Epidermal melanocyte (primary cell): Measurements from ENCODE around the gene TRAPPC8.
A peak's percentile ranks its signal among the peaks of the same experiment; 100 is the strongest.
"Not testable (repeated sequence)": the region's sequence is repeated elsewhere in the genome, so short reads cannot be mapped to it uniquely, and the experiment has no call there.

Experiments
- DNase-seq: peaks from one replicate; pipeline ENCODE4 v3.0.0; 2011; ENCODE audit warnings: low spot score; ENCODE audit not compliant: insufficient read length

TRAPPC8 gene, protein sequence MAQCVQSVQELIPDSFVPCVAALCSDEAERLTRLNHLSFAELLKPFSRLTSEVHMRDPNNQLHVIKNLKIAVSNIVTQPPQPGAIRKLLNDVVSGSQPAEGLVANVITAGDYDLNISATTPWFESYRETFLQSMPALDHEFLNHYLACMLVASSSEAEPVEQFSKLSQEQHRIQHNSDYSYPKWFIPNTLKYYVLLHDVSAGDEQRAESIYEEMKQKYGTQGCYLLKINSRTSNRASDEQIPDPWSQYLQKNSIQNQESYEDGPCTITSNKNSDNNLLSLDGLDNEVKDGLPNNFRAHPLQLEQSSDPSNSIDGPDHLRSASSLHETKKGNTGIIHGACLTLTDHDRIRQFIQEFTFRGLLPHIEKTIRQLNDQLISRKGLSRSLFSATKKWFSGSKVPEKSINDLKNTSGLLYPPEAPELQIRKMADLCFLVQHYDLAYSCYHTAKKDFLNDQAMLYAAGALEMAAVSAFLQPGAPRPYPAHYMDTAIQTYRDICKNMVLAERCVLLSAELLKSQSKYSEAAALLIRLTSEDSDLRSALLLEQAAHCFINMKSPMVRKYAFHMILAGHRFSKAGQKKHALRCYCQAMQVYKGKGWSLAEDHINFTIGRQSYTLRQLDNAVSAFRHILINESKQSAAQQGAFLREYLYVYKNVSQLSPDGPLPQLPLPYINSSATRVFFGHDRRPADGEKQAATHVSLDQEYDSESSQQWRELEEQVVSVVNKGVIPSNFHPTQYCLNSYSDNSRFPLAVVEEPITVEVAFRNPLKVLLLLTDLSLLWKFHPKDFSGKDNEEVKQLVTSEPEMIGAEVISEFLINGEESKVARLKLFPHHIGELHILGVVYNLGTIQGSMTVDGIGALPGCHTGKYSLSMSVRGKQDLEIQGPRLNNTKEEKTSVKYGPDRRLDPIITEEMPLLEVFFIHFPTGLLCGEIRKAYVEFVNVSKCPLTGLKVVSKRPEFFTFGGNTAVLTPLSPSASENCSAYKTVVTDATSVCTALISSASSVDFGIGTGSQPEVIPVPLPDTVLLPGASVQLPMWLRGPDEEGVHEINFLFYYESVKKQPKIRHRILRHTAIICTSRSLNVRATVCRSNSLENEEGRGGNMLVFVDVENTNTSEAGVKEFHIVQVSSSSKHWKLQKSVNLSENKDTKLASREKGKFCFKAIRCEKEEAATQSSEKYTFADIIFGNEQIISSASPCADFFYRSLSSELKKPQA (N-terminal part only)

DNA sequence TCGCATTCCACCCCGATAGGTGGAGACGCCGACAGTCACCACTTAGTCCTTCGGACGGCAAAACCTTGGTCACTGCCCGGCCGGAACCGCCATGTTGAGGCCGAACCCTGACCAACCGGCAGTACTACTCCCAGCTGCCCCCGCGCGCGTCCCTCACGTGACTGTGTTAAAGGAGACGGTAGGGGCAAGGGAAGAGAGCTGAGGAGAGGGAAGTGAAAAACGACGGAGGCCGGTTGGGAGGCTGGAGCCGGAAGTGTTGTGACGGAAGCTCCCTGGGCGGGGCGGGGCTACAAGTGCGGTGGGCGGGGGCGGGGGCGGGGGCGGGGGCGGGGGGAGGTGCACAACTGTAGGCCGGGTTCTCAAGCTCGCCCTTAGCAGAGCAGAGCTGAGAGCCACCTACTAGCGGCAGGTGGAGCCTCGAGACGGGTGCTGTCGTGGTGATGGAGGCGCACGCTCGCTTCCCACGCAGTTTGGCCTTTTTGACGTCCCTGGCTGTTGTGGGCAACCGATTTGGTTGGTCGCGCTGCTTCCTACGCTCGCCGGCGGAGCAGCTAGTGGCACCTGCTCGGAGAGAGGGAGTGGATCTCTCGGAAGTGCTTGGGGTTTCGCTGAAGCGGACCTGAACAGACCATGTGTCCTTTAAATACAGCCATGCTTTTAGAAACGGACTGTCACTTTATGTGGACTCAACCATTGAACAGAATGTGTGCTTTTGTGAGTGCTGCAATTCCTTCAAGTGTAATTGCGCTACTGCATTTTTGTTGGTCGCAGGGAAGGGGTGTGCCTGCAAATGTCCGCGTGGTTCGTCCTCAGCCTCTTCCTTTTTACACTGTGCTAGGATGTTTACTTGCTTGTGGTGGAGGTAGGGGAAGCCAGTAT lies at the start of gene TRAPPC8:
TRAPPC8 (minus strand) TSS at position 130 of the 879 bp plus-strand sequence. CDS start 364 bp downstream, outside the sequence.
- DNase-seq, result peak; percentile 96

DNA sequence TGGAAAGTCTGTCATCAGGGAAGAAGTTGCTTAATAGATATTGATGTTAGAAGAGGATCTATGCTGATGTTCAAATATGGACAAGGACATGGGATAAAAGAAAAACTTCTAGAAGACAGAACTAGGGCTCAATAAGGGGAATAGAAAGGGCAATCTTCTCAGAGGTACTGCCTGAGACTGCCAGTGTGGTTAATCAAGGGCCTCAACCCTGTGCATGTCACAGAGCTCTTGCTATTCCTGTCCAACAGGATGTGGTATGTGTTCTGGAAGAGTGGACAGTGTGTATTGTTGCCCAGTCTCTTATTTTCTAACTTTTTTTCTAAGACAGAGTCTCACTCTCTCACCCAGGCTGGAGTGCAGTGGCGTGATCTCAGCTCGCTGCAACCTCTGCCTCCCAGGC lies 47.9 kb upstream of the TRAPPC8 start:
- no peak for DNase-seq

- DNase-seq, result no peak
Observed at GRCh38 chr18:31983976-31984375, 41.0 kb upstream of the TRAPPC8 start.

DNA sequence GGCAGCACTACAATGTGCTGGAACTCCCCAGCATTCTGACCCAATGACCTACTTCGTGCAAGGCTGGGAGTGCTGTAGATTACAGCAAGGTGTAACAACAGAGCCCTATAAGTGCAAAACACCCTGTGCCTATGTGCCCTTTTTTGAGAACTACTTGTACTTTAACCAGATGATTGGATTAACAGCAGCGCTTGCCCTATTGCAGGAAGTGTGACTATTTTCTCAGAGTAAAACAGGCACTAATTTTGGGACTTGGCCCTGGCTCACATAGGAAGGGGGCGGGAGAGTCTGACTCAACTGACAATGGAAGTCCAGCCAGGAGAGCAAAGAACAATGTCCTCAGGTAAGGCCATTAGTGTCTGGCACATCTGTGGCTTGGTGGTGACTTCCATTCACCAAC lies 40.1 kb upstream of the TRAPPC8 start:
- DNase-seq, result no peak

DNA sequence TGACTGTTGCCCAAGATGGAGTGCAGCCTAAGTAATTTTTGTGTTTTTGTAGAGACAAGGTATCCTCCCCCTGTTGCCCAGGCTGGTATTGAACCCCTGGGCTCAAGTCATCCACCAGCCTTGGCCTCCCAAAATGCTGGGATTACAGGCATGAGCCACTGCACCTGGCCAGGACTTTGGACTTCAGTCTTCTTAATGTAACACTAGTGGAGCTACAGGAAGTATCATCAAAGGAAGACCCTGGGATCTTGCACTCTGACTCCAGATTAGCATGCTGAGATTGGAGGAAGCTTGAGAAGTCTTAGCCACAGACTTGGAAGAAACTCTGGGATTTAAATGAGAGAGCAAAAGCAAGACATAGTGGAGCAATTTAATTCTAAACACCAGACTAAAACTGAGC lies 37.9 kb upstream of the TRAPPC8 start:
- DNase-seq, result no peak

DNA sequence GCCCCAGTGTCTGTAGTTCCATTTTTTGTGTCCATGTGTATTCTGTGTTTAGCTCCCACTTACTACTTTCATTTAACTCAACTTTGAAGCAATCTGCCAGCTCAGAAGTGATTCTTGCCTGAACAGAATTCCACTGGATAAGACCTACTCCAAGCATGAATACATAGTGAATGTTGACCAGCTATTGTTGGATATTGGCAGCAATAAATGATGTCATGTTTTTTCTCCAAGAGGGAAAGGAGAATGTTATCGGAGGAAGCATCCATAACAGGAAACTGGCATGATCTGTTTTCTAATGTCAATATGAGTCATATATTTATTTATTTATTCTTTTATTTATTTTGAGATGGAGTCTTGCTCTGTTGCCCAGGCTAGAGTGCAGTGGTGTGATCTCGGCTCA lies 36.8 kb upstream of the TRAPPC8 start:
- DNase-seq, result no peak

- no peak for DNase-seq
Observed at GRCh38 chr18:31978616-31979015, 35.7 kb upstream of the TRAPPC8 start.

DNA sequence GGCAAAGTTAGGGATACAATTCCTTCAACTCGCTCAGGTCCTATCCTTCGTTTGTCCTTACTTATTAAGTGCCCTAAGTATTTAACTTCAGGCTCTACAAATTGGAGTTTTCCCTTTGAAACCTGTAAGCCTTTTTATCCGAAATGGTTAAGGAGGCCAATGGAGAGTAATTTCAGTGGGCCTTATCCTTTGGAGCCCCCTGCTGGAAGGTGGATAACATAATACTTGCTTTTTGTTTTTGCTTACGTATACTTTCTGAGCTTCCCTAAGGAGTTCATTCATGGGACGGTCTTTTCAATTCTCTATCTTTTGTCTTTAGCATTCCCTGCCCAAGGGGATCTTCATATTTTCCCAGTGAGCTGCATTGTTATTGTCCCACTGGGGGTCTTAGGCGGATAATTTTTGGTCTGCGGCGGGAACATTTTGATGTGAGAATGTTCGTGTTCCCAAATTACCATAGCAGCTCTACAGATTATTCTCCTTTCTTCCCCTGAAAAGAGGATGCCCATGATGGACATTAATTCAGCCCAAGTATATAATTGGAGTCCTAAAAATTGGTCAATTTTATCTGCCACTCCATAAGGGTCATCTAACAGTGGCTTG lies 34.4 kb upstream of the TRAPPC8 start:
- DNase-seq, result no peak

DNA sequence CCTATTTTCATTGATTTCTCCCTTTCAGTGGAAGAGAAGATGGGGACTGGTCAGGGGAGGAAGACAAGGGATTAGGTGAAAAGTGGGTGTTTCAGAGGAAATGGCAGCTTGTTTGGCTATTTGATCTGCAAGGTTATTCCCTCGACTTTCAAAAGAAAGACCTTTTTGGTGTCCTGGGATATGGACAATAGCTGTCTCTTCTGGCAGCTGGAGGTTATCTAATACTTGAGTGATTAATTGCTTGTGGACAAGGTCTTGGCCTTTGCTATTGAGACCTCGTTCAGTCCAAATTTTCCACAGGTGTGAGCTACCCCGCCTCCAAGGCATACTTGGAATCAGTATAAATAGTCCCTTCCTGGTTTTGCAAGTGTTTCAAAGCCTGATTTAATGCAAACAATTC lies 33.3 kb upstream of the TRAPPC8 start:
- DNase-seq, result no peak

- no peak for DNase-seq
Observed at GRCh38 chr18:31973929-31974546, 31.1 kb upstream of the TRAPPC8 start.

DNA sequence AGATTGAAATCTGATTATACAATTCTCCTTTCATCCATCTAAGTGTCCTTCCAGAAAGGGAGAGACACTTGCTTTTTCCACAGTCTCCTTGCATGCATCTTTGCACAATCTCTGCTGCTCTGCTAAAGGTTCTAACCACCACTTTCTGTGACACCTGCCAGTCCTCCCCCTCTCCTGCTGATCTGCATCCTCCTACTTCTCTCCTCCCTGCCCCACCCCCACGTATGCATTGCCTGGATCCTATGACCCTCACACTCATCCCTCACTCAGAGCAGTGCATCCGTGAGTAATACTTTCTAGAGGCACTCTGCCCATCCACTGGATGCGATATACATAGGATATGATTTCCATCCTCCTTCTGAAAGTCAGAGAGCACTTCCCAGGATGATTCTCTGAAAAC lies 27.7 kb upstream of the TRAPPC8 start:
- DNase-seq, result no peak

- no peak for DNase-seq
Observed at GRCh38 chr18:31965316-31965970, 22.5 kb upstream of the TRAPPC8 start.

DNA sequence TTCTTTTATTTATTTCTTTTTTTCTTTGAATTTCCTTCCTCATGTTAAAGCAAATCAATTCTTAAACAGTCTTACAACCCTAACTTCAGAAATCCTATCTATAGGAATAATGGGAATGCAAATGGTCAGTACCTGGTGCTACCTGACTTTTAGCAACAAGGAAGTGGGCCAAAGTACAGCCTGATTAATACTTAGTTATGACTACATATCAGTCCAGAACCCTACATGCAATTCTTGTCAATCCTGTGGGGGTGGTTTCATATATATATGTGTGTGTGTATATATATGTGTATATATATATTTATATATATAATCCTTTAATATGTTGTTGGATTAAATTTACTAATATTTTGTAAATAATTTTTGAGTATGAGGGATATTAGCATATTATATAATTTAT lies 14.8 kb upstream of the TRAPPC8 start:
- DNase-seq, result no peak

DNA sequence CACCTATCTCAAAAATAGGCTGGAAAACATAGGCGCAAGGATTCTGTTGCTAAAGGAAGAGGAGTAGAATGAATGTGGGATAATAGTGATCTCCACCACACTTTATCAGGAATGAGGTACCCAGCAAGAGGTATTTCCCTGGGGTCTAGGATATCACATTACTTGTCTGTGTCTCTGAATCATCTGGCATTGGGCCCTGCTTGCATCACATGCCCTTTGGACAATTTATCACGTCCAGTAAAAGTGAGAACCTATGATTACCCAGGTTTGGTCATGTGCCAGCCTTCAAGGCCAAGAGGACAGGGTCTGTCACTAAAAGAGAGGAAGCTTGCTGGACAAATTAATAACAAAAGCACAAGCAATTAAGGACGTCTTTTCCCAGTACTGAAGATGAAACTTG lies 11.4 kb upstream of the TRAPPC8 start:
- no peak for DNase-seq

DNA sequence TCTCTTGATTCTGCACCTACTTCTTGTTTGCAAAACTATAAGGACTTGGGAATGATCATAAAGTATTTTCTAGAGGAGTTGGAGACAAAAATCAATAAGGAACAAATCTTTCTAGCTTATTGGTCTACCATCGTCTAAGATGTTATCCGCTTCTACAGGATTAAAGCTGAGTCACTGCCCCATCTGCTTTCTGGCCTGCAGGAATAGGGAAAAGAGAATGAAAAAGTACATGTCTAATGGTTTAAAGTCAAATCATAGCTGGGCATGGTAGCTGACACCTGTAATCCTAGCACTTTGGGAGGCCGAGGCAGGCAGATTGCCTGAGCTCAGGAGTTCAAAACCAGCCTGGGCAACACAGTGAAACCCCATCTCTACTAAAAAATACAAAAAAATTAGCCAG lies 10.8 kb upstream of the TRAPPC8 start:
- DNase-seq, result not testable (repeated sequence)

GRCh38 chr18:31952223-31952622 lies 9.3 kb upstream of the TRAPPC8 start:
- no peak for DNase-seq

- no peak for DNase-seq
Observed at GRCh38 chr18:31950583-31950982, 7.7 kb upstream of the TRAPPC8 start.

GRCh38 chr18:31948349-31948748 lies 5.4 kb upstream of the TRAPPC8 start:
- DNase-seq, result not testable (repeated sequence)

GRCh38 chr18:31946305-31947046 lies 3.5 kb upstream of the TRAPPC8 start:
- no peak for DNase-seq
